ENCODE measurements around the gene HSD17B2.

The HSD17B2 gene

DNA sequence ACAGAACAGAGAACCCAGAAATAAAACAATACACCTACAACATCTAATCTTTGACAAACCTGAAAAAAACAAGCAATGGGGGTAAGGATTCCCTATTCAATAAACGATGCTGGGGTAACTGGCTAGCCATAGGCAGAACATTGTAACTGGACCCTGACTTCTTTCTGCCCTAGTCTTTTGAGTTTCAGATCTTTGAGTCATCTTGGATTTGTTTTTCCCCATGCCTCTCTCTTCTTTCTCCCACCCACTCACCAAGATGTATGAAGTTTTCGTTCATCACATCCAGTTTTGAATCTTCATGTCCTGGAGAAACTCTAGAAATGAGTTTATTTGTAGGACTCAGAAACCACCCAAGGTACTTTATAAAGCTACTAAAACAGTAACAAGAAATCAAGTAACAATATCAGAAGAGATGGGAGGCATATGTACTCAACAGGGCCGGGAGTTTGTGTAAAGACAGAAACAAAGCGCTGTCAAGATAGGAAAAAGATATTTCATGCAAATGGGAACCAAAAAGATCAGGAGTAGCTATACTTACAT is 39.0 kb downstream of the HSD17B2 start:
- no peak for DNase-seq (ENCODE audit: low read depth in 1 of 2, low spot score in 1 of 2)
- no peak overlapping the region for H3K4me3 ChIP-seq (replicated peaks; ENCODE audit: insufficient read depth, low read length)
- TF ChIP-seq POLR2AphosphoS5 (IDR thresholded peaks at IDR 0.05; ENCODE audit: low read depth) = no peak
- no peak for TF ChIP-seq SPI1 (IDR thresholded peaks at IDR 0.05; ENCODE audit: borderline replicate concordance, low read depth)
- TF ChIP-seq REST (IDR thresholded peaks at IDR 0.05; ENCODE audit: insufficient replicate concordance, low read depth) = no peak
- no peak for TF ChIP-seq GABPA (IDR thresholded peaks at IDR 0.05; ENCODE audit: low read depth)
- TF ChIP-seq, protein P1, sequence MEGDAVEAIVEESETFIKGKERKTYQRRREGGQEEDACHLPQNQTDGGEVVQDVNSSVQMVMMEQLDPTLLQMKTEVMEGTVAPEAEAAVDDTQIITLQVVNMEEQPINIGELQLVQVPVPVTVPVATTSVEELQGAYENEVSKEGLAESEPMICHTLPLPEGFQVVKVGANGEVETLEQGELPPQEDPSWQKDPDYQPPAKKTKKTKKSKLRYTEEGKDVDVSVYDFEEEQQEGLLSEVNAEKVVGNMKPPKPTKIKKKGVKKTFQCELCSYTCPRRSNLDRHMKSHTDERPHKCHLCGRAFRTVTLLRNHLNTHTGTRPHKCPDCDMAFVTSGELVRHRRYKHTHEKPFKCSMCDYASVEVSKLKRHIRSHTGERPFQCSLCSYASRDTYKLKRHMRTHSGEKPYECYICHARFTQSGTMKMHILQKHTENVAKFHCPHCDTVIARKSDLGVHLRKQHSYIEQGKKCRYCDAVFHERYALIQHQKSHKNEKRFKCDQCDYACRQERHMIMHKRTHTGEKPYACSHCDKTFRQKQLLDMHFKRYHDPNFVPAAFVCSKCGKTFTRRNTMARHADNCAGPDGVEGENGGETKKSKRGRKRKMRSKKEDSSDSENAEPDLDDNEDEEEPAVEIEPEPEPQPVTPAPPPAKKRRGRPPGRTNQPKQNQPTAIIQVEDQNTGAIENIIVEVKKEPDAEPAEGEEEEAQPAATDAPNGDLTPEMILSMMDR (IDR thresholded peaks at IDR 0.05; ENCODE audit: insufficient read depth, low read length) = no peak
- H3K27ac ChIP-seq (replicated peaks) = no peak overlapping the region
- peaks cover 4% of the 10 kb centered on the region for H3K27me3 ChIP-seq (ENCODE audit: insufficient read depth, poor library complexity, severe bottlenecking)

DNA sequence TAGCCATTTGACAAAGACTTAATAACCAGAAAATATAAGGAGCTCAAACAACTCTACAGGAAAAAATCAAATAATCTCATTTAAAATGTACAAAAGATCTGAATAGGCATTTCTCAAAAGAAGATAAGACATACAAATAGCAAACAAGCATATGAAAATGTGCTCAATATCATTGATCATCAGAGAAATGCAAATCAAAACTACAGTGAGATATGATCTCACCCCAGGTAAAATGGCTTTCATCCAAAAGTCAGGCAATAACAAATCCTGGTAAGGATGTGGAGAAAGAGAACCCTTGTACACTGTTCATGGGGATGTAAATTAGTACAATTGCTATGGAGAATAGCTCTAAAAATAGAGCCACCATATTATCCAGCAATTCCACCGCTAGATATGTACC is 43.1 kb downstream of the HSD17B2 start:
- TF ChIP-seq, protein P1 (IDR thresholded peaks at IDR 0.05; ENCODE audit: insufficient read depth, low read length) = no peak
- TF ChIP-seq SPI1 (IDR thresholded peaks at IDR 0.05; ENCODE audit: borderline replicate concordance, low read depth) (no peak), POLR2AphosphoS5 (IDR thresholded peaks at IDR 0.05; ENCODE audit: low read depth) (no peak), GABPA (IDR thresholded peaks at IDR 0.05; ENCODE audit: low read depth) (no peak), REST (IDR thresholded peaks at IDR 0.05; ENCODE audit: insufficient replicate concordance, low read depth) (no peak)
- DNase-seq (ENCODE audit: low read depth in 1 of 2, low spot score in 1 of 2) = no peak
- Histone ChIP-seq H3K4me3 (replicated peaks; ENCODE audit: insufficient read depth, low read length) (no peak overlapping the region), H3K27me3 (ENCODE audit: insufficient read depth, poor library complexity, severe bottlenecking) (peaks cover 4% of the 10 kb centered on the region), H3K27ac (replicated peaks) (no peak overlapping the region)

DNA sequence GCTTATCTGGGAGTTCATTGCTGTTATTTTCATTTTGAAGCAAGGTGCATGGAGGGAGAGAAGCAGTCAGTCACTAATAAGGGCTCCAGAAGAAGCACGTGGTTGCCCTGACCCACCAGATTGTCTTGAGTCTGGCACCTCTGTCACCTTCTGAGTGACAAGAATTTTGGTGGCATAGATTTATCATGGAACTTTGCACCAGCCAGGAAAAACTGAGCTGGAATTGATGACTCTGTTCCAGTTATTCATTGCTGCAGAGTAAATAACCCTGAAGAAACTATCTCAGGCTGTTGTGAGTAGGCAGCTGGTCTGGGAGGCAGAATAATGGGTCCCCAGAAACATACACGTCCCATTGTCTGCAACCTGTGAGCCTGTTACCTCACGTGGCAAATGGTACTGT is 44.8 kb downstream of the HSD17B2 start:
- DNase-seq (ENCODE audit: low read depth in 1 of 2, low spot score in 1 of 2) = no peak
- no peaks in the 10 kb centered on the region for H3K27me3 ChIP-seq (ENCODE audit: insufficient read depth, poor library complexity, severe bottlenecking)

More for the DNA sequence above, 44.8 kb downstream of the HSD17B2 start:
- H3K27ac ChIP-seq (replicated peaks) = no peak overlapping the region
- no peak overlapping the region for H3K4me3 ChIP-seq (replicated peaks; ENCODE audit: insufficient read depth, low read length)
- no peak for TF ChIP-seq REST (IDR thresholded peaks at IDR 0.05; ENCODE audit: insufficient replicate concordance, low read depth)
